Measurements from ENCODE around the gene KLHL26.

GRCh38 chr19:18711893-18712292 lies 75.1 kb downstream of the KLHL26 start:
- TF ChIP-seq RAD21 (CRISPR knock-in tag; IDR thresholded peaks at IDR 0.05) (no peak), TCF7L2 (IDR thresholded peaks at IDR 0.05; ENCODE audit: low read depth, low read length) (no peak), CTCF (CRISPR knock-in tag; IDR thresholded peaks at IDR 0.05) (no peak), ARNT (IDR thresholded peaks at IDR 0.05) (no peak), POLR2A (IDR thresholded peaks at IDR 0.05; ENCODE audit: insufficient read depth in 1 of 2, low read depth in 2 of 2, low read length in 2 of 2) (no peak)
